ENCODE measurements around the gene RAB11FIP3. TPM values are rescaled to one million over a fixed set of nuclear protein-coding genes. Genes with fewer than 3 reads are reported as not detected.

RAB11FIP3 gene
- total RNA-seq, 1 experiment from 2014 or later: 12.8 TPM

DNA sequence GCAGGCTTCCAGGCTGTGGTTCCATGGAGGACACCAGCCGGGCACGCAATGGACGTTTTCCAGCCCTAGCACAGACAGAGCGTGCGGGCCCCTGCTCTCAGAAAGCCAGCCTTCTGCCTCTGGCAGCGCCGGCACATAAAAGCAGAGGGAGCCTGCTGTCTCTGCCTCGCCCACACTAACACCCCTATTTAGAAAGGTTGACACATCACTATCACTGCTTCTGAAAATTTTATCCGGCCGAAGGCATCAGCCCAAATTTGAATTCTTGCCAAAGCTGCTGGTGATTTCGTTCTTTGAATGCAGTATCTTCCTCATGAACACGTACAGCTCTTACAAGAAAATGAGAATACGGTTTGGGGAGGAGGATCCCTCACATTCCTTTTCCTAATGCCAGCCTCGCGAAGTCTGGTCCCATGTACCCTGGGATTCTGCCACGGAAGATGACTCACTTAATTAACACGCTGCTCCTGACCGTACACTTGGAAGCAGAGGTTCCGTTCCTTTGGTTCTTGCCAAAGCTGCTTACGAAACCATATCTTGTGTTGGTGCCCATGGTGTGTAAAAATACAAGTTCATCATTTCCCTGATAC is 1.3 kb upstream of the RAB11FIP3 start:
- Histone ChIP-seq H3K4me1 (ENCODE audit: control insufficient read depth in 1 of 2, insufficient read depth in 2 of 2, low read length in 2 of 2) (peaks cover 16 to 35% of the 10 kb centered on the region in 2 experiments), H3K27me3 (ENCODE audit: insufficient read depth, low read length) (no peaks in the 10 kb centered on the region), H3K9me3 (ENCODE audit: control insufficient read depth in 1 of 2, insufficient read depth in 1 of 2, low read depth in 1 of 2, low read length in 2 of 2) (no peaks in the 10 kb centered on the region), H3K4me2 (ENCODE audit: low read length) (peak overlapping the region; percentile 89), H2AFZ (ENCODE audit: low read depth, low read length, poor library complexity, severe bottlenecking) (peak overlapping the region; percentile 65), H3K4me3 (replicated peaks in 1 of 2; ENCODE audit: low read depth in 1 of 2, low read length in 2 of 2) (peak overlapping the region; percentile 43 to 60), H3K79me2 (ENCODE audit: insufficient read depth, low read length) (peaks cover 12% of the 10 kb centered on the region; the same call in 1 of the 2 replicates), H3K27ac (ENCODE audit: low read depth, low read length) (peak overlapping the region; percentile 57; the same call in 1 of the 2 replicates), H3K9ac (ENCODE audit: low read length) (peak overlapping the region; percentile 55), H3K9me2 (ENCODE audit: insufficient read depth) (no peaks in the 10 kb centered on the region), H3K36me3 (ENCODE audit: control insufficient read depth in 1 of 2, insufficient read depth in 2 of 2, low read length in 2 of 2) (no peaks in the 10 kb centered on the region), H4K20me1 (ENCODE audit: insufficient read depth) (no peaks in the 10 kb centered on the region)
- POLR2A ChIA-PET: no interaction called here
- no peak for DNase-seq (ENCODE audit: low read depth, low spot score)
- intact Hi-C loops (cut with micrococcal nuclease): no loop called here
- peak; percentile 53 for ATAC-seq
- CTCF ChIA-PET: no interaction called here
- RAD21 ChIA-PET (ENCODE audit: low non-redundant PET in 1 of 2, low total read pairs in 2 of 2, uncharacterized antibody in 2 of 2, unreplicated experiment in 2 of 2): no interaction called here
- no TSS peak for BruUV-seq (replicated peaks)
- TF ChIP-seq, protein P1, sequence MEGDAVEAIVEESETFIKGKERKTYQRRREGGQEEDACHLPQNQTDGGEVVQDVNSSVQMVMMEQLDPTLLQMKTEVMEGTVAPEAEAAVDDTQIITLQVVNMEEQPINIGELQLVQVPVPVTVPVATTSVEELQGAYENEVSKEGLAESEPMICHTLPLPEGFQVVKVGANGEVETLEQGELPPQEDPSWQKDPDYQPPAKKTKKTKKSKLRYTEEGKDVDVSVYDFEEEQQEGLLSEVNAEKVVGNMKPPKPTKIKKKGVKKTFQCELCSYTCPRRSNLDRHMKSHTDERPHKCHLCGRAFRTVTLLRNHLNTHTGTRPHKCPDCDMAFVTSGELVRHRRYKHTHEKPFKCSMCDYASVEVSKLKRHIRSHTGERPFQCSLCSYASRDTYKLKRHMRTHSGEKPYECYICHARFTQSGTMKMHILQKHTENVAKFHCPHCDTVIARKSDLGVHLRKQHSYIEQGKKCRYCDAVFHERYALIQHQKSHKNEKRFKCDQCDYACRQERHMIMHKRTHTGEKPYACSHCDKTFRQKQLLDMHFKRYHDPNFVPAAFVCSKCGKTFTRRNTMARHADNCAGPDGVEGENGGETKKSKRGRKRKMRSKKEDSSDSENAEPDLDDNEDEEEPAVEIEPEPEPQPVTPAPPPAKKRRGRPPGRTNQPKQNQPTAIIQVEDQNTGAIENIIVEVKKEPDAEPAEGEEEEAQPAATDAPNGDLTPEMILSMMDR (IDR thresholded peaks at IDR 0.05 in 2 of 3, conservative IDR thresholded peaks at IDR 0.05 in 1 of 3; ENCODE audit: borderline replicate concordance in 1 of 3, insufficient read depth in 1 of 3, low read depth in 2 of 3, low read length in 2 of 3): no peak
- no peak for TF ChIP-seq SRF (IDR thresholded peaks at IDR 0.05; ENCODE audit: low read depth)
- TF ChIP-seq CEBPB (IDR thresholded peaks at IDR 0.05; ENCODE audit: low read depth): 0 out of 2 replicates have a peak, but pooled peaks have one; percentile 30
- TF ChIP-seq FOSL1 (IDR thresholded peaks at IDR 0.05; ENCODE audit: low read depth): peak; percentile 27; the same call in 1 of the 2 replicates
- peak; percentile 38 for TF ChIP-seq TCF7L2 (IDR thresholded peaks at IDR 0.05; ENCODE audit: borderline replicate concordance, extremely low read depth, insufficient read depth, insufficient read length)
- TF ChIP-seq RAD21 (IDR thresholded peaks at IDR 0.05; ENCODE audit: low read depth): no peak

- H3K4me1 ChIP-seq (ENCODE audit: control insufficient read depth in 1 of 2, insufficient read depth in 2 of 2, low read length in 2 of 2): peaks cover 16 to 35% of the 10 kb centered on the region in 2 experiments
- ATAC-seq (peak; percentile 43), DNase-seq (ENCODE audit: low read depth, low spot score) (no peak)
- POLR2A ChIA-PET: no interaction called here
- no peaks in the 10 kb centered on the region for H3K36me3 ChIP-seq (ENCODE audit: control insufficient read depth in 1 of 2, insufficient read depth in 2 of 2, low read length in 2 of 2)
- peak overlapping the region; percentile 65 for H2AFZ ChIP-seq (ENCODE audit: low read depth, low read length, poor library complexity, severe bottlenecking)
- intact Hi-C loops (cut with micrococcal nuclease): no loop called here
- H3K79me2 ChIP-seq (ENCODE audit: insufficient read depth, low read length): peaks cover 12% of the 10 kb centered on the region; the same call in 1 of the 2 replicates
- peak overlapping the region; percentile 55 for H3K9ac ChIP-seq (ENCODE audit: low read length)
- no peaks in the 10 kb centered on the region for H4K20me1 ChIP-seq (ENCODE audit: insufficient read depth)
- RAD21 ChIA-PET (ENCODE audit: low non-redundant PET in 1 of 2, low total read pairs in 2 of 2, uncharacterized antibody in 2 of 2, unreplicated experiment in 2 of 2): no interaction called here
- no peaks in the 10 kb centered on the region for H3K9me2 ChIP-seq (ENCODE audit: insufficient read depth)
- peak overlapping the region; percentile 89 for H3K4me2 ChIP-seq (ENCODE audit: low read length)
- CTCF ChIA-PET: no interaction called here
- peak overlapping the region; percentile 43 to 60 for H3K4me3 ChIP-seq (replicated peaks in 1 of 2; ENCODE audit: low read depth in 1 of 2, low read length in 2 of 2)
- BruUV-seq (replicated peaks): no TSS peak
- H3K27me3 ChIP-seq (ENCODE audit: insufficient read depth, low read length): no peaks in the 10 kb centered on the region
- TF ChIP-seq SIN3A (IDR thresholded peaks at IDR 0.05; ENCODE audit: low read depth) (no peak), JUND (IDR thresholded peaks at IDR 0.05) (no peak), CEBPB (IDR thresholded peaks at IDR 0.05; ENCODE audit: low read depth) (0 out of 2 replicates have a peak, but pooled peaks have one; percentile 0)
- no peaks in the 10 kb centered on the region for H3K9me3 ChIP-seq (ENCODE audit: control insufficient read depth in 1 of 2, insufficient read depth in 1 of 2, low read depth in 1 of 2, low read length in 2 of 2)
- H3K27ac ChIP-seq (ENCODE audit: low read depth, low read length): peak overlapping the region; percentile 57
Measured at GRCh38 chr16:424623-425081, 797 bp upstream of the RAB11FIP3 start.
